HEK293 (cell line): Measurements from ENCODE around the gene PLCL2.

Source experiments
- CTCF ChIA-PET: fragments of 350-600 bp; formaldehyde crosslinking; extraction: SDS; loops from one replicate; lab custom pipeline; 2021; ENCODE audit warnings: antibody characterized with exemption; lab: Yijun Ruan, JAX
- POLR2A ChIA-PET: fragments of 300-600 bp; formaldehyde crosslinking; extraction: SDS; loops from one replicate; lab custom pipeline; 2020; ENCODE audit warnings: antibody characterized with exemption, inconsistent platforms; lab: Yijun Ruan, JAX
- H3K27ac ChIP-seq: fragments of 200-500 bp; sonication (Bioruptor generic); 2 replicates; pipeline ENCODE4 v1.5.1; 2014; ENCODE audit warnings: low read depth, low read length, control low read depth, inconsistent platforms; ENCODE audit errors: extremely low read depth
- H3K36me3 ChIP-seq, 2 experiments: fragments of 200-500 bp in 1 of 2; sonication (Bioruptor generic) in 1 of 2; 1 replicate in 1 of 2; 2 replicates in 1 of 2; pipeline ENCODE4 v1.5.1; 2014 to 2017; ENCODE audit warnings: inconsistent platforms in 2 of 2, low read length in 2 of 2; ENCODE audit not compliant: control insufficient read depth in 2 of 2, insufficient read depth in 1 of 2
- H3K4me1 ChIP-seq: fragments of 200-500 bp; sonication (Bioruptor generic); 2 replicates; pipeline ENCODE4 v1.5.1; 2014; ENCODE audit warnings: mild to moderate bottlenecking, low read length, inconsistent platforms; ENCODE audit not compliant: control insufficient read depth, insufficient read depth
- H3K4me3 ChIP-seq: 2 replicates; pipeline ENCODE4 v1.5.1; 2011; ENCODE audit warnings: low read depth, mild to moderate bottlenecking, control low read depth, low read length, moderate library complexity
- H3K9me3 ChIP-seq: fragments of 200-500 bp; sonication (Bioruptor generic); 2 replicates; pipeline ENCODE4 v1.5.1; 2014; ENCODE audit warnings: low read depth, low read length, inconsistent platforms; ENCODE audit not compliant: control insufficient read depth, insufficient read depth
- BCL11A ChIP-seq: fragments of 450-650 bp; formaldehyde crosslinking; IDR thresholded peaks from 2 replicates; pipeline ENCODE4 v1.5.1; 2016; ENCODE audit warnings: low read depth, missing biosample characterization, missing genetic modification characterization
- BCL11B ChIP-seq: fragments of 450-650 bp; formaldehyde crosslinking; IDR thresholded peaks from 2 replicates; pipeline ENCODE4 v1.5.1; 2016; ENCODE audit warnings: low read depth, missing biosample characterization, missing genetic modification characterization
- PRDM1 ChIP-seq: fragments of 450-650 bp; formaldehyde crosslinking; IDR thresholded peaks from 2 replicates; pipeline ENCODE4; 2016; ENCODE audit warnings: missing biosample characterization, missing genetic modification characterization
- PRDM2 ChIP-seq: fragments of 450-650 bp; formaldehyde crosslinking; IDR thresholded peaks from 2 replicates; pipeline ENCODE4 v1.5.1; 2016; ENCODE audit warnings: missing biosample characterization, missing genetic modification characterization, borderline replicate concordance
- REPIN1 ChIP-seq: fragments of 450-650 bp; formaldehyde crosslinking; IDR thresholded peaks from 2 replicates; pipeline ENCODE4 v1.5.1; 2017; ENCODE audit warnings: missing biosample characterization, missing genetic modification characterization, low read depth
- ZBTB10 ChIP-seq: fragments of 450-650 bp; formaldehyde crosslinking; IDR thresholded peaks from 2 replicates; pipeline ENCODE4 v1.5.1; 2016; ENCODE audit warnings: missing biosample characterization, missing genetic modification characterization
- ZNF148 ChIP-seq: fragments of 450-650 bp; formaldehyde crosslinking; IDR thresholded peaks from 2 replicates; pipeline ENCODE4 v1.5.0; 2017; ENCODE audit warnings: missing biosample characterization, missing genetic modification characterization, borderline replicate concordance
- ZNF19 ChIP-seq: fragments of 450-650 bp; formaldehyde crosslinking; IDR thresholded peaks from 2 replicates; pipeline ENCODE4; 2016; ENCODE audit warnings: missing biosample characterization, missing genetic modification characterization, low read depth
- ZNF26 ChIP-seq: fragments of 450-650 bp; formaldehyde crosslinking; IDR thresholded peaks from 2 replicates; pipeline ENCODE4 v1.5.1; 2016; ENCODE audit warnings: missing biosample characterization, missing genetic modification characterization
- ZNF274 ChIP-seq, 2 experiments: fragments of 200-500 bp in 1 of 2; fragments of 450-650 bp in 1 of 2; sonication (Bioruptor generic) in 1 of 2; formaldehyde crosslinking in 1 of 2; IDR thresholded peaks; 2 replicates each; pipeline versions ENCODE4 v1.5.1 to v1.6.1; 2014 to 2016; ENCODE audit warnings: borderline replicate concordance in 1 of 2, inconsistent platforms in 1 of 2, low read length in 1 of 2, missing biosample characterization in 1 of 2, missing genetic modification characterization in 1 of 2
- ZNF311 ChIP-seq: fragments of 450-650 bp; formaldehyde crosslinking; IDR thresholded peaks from 2 replicates; pipeline ENCODE4 v1.5.1; 2017; ENCODE audit warnings: missing biosample characterization, missing genetic modification characterization, borderline replicate concordance
- ZNF416 ChIP-seq: fragments of 450-650 bp; formaldehyde crosslinking; IDR thresholded peaks from 2 replicates; pipeline ENCODE4 v1.5.1; 2016; ENCODE audit warnings: missing biosample characterization, missing genetic modification characterization
- ZNF473 ChIP-seq: fragments of 450-650 bp; formaldehyde crosslinking; IDR thresholded peaks from 2 replicates; pipeline ENCODE4 v1.5.1; 2017; ENCODE audit warnings: missing biosample characterization, missing genetic modification characterization
- ZNF621 ChIP-seq: fragments of 450-650 bp; formaldehyde crosslinking; IDR thresholded peaks from 2 replicates; pipeline ENCODE4 v1.5.1; 2017; ENCODE audit warnings: missing biosample characterization, missing genetic modification characterization
- ZNF629 ChIP-seq: fragments of 450-650 bp; formaldehyde crosslinking; IDR thresholded peaks from 2 replicates; pipeline ENCODE4 v1.5.1; 2017; ENCODE audit warnings: missing biosample characterization, missing genetic modification characterization
- ZNF654 ChIP-seq: fragments of 450-650 bp; formaldehyde crosslinking; IDR thresholded peaks from 2 replicates; pipeline ENCODE4 v1.5.1; 2016; ENCODE audit warnings: low read depth, missing biosample characterization, missing genetic modification characterization
- ZNF664 ChIP-seq: fragments of 450-650 bp; formaldehyde crosslinking; IDR thresholded peaks from 2 replicates; pipeline ENCODE4 v1.5.1; 2016; ENCODE audit warnings: missing biosample characterization, missing genetic modification characterization
- ZNF701 ChIP-seq: fragments of 450-650 bp; formaldehyde crosslinking; IDR thresholded peaks from 2 replicates; pipeline ENCODE4 v1.5.1; 2016; ENCODE audit warnings: missing biosample characterization, missing genetic modification characterization
- ZNF776 ChIP-seq: fragments of 450-650 bp; formaldehyde crosslinking; IDR thresholded peaks from 2 replicates; pipeline ENCODE4 v1.5.0; 2017; ENCODE audit warnings: missing biosample characterization, missing genetic modification characterization, borderline replicate concordance
- ZNF785 ChIP-seq: fragments of 450-650 bp; formaldehyde crosslinking; IDR thresholded peaks from 2 replicates; pipeline ENCODE4 v1.5.1; 2016; ENCODE audit warnings: missing biosample characterization, missing genetic modification characterization

The PLCL2 gene

GRCh38 chr3:16917256-16917935, 32.6 kb downstream of the PLCL2 start:
- Histone ChIP-seq H3K9me3 (no peaks in the 10 kb centered on the region), H3K4me3 (no peak overlapping the region), H3K4me1 (0 out of 2 replicates have a peak, but pooled peaks cover 2% of the 10 kb centered on the region), H3K36me3 (no peaks in the 10 kb centered on the region), H3K27ac (no peak overlapping the region)
- ChIA-PET POLR2A (no interaction called here), CTCF (interaction anchor here (1.0 kb wide), 1 partner anchor 21 kb away, joined by 4 read pairs; no protein-coding TSS in a partner anchor)
- no peak for TF ChIP-seq ZNF664 (tag by site-specific recombination)
- no peak for TF ChIP-seq ZNF785
- TF ChIP-seq ZNF26, result no peak
- TF ChIP-seq BCL11B (tag by site-specific recombination), result no peak
- TF ChIP-seq ZBTB10 (tag by site-specific recombination), result no peak
- no peak for TF ChIP-seq ZNF701 (tag by site-specific recombination)
- TF ChIP-seq ZNF148 (tag by site-specific recombination), result no peak
- no peak for TF ChIP-seq ZNF19 (tag by site-specific recombination)
- no peak for TF ChIP-seq ZNF654 (tag by site-specific recombination)
- no peak for TF ChIP-seq ZNF416
- TF ChIP-seq ZNF274 (IDR thresholded peaks at IDR 0.05; ENCODE audit: low read length), result no peak
- TF ChIP-seq ZNF274 (tag by site-specific recombination; IDR thresholded peaks at IDR 0.05; ENCODE audit: borderline replicate concordance), result no peak
- no peak for TF ChIP-seq ZNF473 (tag by site-specific recombination)
- no peak for TF ChIP-seq ZNF311 (tag by site-specific recombination)
- TF ChIP-seq PRDM1 (tag by site-specific recombination), result no peak
- no peak for TF ChIP-seq ZNF621
- no peak for TF ChIP-seq ZNF776 (tag by site-specific recombination)
- TF ChIP-seq ZNF629, result no peak
- no peak for TF ChIP-seq BCL11A (tag by site-specific recombination)
- TF ChIP-seq REPIN1, result no peak
- TF ChIP-seq PRDM2 (tag by site-specific recombination), result no peak
